GM12878 (cell line): ENCODE results near the gene STRN4. TPM values are rescaled to one million over a fixed set of nuclear protein-coding genes. Genes with fewer than 3 reads are reported as not detected.

Experiments used
- ATAC-seq: fragments of 200-7000 bp; cut with Tn5 transposase; 3 replicates; pipeline ENCODE4 v1.9.1; 2020; ENCODE audit warnings: mild to moderate bottlenecking, moderate library complexity
- BruUV-seq: library from RNA; stranded (reverse); fragments of 400-500 nt; replicated peaks from 2 replicates; lab custom pipeline; 2021; lab: Mats Ljungman, UMichigan
- CTCF ChIA-PET: fragments of 300-600 bp; sonication (Branson Sonifier 250); formaldehyde crosslinking; extraction: SDS; loops from one replicate; lab custom pipeline; 2021; ENCODE audit warnings: inconsistent platforms; lab: Yijun Ruan, JAX
- POLR2A ChIA-PET: fragments of 350-600 bp; formaldehyde crosslinking; extraction: SDS; loops from one replicate; lab custom pipeline; 2021; ENCODE audit warnings: inconsistent platforms; lab: Charles Lee
- RAD21 ChIA-PET: fragments of 300-600 bp; sonication (Branson Sonifier 250); formaldehyde crosslinking; loops from one replicate; lab custom pipeline; 2023; ENCODE audit warnings: antibody characterized with exemption; ENCODE audit not compliant: unreplicated experiment; lab: Charles Lee
- SMC1A ChIA-PET: fragments of 300-600 bp; sonication (Branson Sonifier 250); formaldehyde crosslinking; loops from one replicate; lab custom pipeline; 2023; ENCODE audit not compliant: unreplicated experiment, uncharacterized antibody; lab: Charles Lee
- DNase-seq: peaks from one replicate; pipeline ENCODE4 v3.0.0-alpha.2; 2011; ENCODE audit warnings: low read depth, low spot score
- FAIRE-seq: peaks from 3 replicates; lab custom pipeline; 2011; peaks lifted over from hg19 to GRCh38; lab: Jason Lieb, UNC
- H2AFZ ChIP-seq: 2 replicates; pipeline ENCODE4 v1.6.0; 2011; ENCODE audit warnings: low read depth, low read length, control low read depth; ENCODE audit not compliant: control insufficient read depth
- H3K27ac ChIP-seq: 2 replicates; pipeline ENCODE4 v1.5.1; 2011; ENCODE audit warnings: control low read depth; ENCODE audit not compliant: control insufficient read depth, insufficient read depth
- H3K27me3 ChIP-seq, 2 experiments: replicated peaks in 1 of 2; 2 replicates each; pipeline versions ENCODE4 v1.6.0 to v1.6.1; 2011; ENCODE audit warnings: low read length in 1 of 2; ENCODE audit not compliant: control insufficient read depth in 2 of 2, insufficient read depth in 2 of 2
- H3K36me3 ChIP-seq, 2 experiments: 2 replicates each; pipeline ENCODE4 v1.5.1; 2011; ENCODE audit warnings: low read length in 1 of 2; ENCODE audit not compliant: control insufficient read depth in 2 of 2, insufficient read depth in 2 of 2
- H3K4me1 ChIP-seq: 2 replicates; pipeline ENCODE4 v1.6.1; 2011; ENCODE audit warnings: mild to moderate bottlenecking, low read length, moderate library complexity, mixed read lengths; ENCODE audit not compliant: control insufficient read depth, insufficient read depth
- H3K4me2 ChIP-seq: 2 replicates; pipeline ENCODE4 v1.6.0; 2011; ENCODE audit warnings: control low read depth; ENCODE audit not compliant: control insufficient read depth, insufficient read depth
- H3K4me3 ChIP-seq: fragments of 200-600 bp; sonication (generic); 2 replicates; pipeline ENCODE4 v1.5.1; 2016
- H3K79me2 ChIP-seq: 2 replicates; pipeline ENCODE4 v1.6.0; 2011; ENCODE audit warnings: low read length; ENCODE audit not compliant: control insufficient read depth, insufficient read depth
- H3K9ac ChIP-seq: 2 replicates; pipeline ENCODE4 v1.8.0; 2011; ENCODE audit warnings: low read length, control low read depth, mixed read lengths; ENCODE audit not compliant: control insufficient read depth, insufficient read depth
- H3K9me3 ChIP-seq: replicated peaks from 3 replicates; pipeline ENCODE4 v1.5.1; 2011; ENCODE audit warnings: mild to moderate bottlenecking, low read length; ENCODE audit not compliant: control insufficient read depth, insufficient read depth
- H4K20me1 ChIP-seq: 2 replicates; pipeline ENCODE4 v1.6.0; 2011; ENCODE audit not compliant: control insufficient read depth, insufficient read depth
- ASH2L ChIP-seq: fragments of 300-600, 200-600 bp; sonication (generic); IDR thresholded peaks from 2 replicates; pipeline ENCODE4 v1.6.1; 2017; ENCODE audit warnings: low read depth, mild to moderate bottlenecking, borderline replicate concordance
- BMI1 ChIP-seq: fragments of 450-650 bp; IDR thresholded peaks from 2 replicates; pipeline ENCODE4 v1.6.1; 2016; ENCODE audit warnings: mild to moderate bottlenecking, moderate library complexity, borderline replicate concordance
- JUNB ChIP-seq: IDR thresholded peaks from 2 replicates; pipeline ENCODE4 v1.6.1; 2016; ENCODE audit warnings: antibody characterized with exemption, mild to moderate bottlenecking
- MYB ChIP-seq: fragments of 150-350 bp; IDR thresholded peaks from 2 replicates; pipeline ENCODE4 v1.6.1; 2014; ENCODE audit warnings: mild to moderate bottlenecking, low read depth, low read length, borderline replicate concordance
- TAF1 ChIP-seq: IDR thresholded peaks from 2 replicates; pipeline ENCODE4 v1.6.1; 2011; ENCODE audit warnings: mild to moderate bottlenecking, low read depth, low read length, borderline replicate concordance
- WGBS: methylation state at CpG from one replicate; pipeline ENCODE4 v1.1.6; 2016; ENCODE audit warnings: low lambda C conversion rate; ENCODE audit not compliant: insufficient replicate concordance, insufficient coverage; ENCODE audit errors: missing lambda C conversion rate; 5-methylcytosine and 5-hydroxymethylcytosine counted together
- in situ Hi-C: fragments of 300-500 bp; cut with MboI; formaldehyde crosslinking; loops from 9 replicates; pipeline ENCODE4 v1.14.3; 2018; ENCODE audit warnings: mixed read lengths
- intact Hi-C: fragments of 100-400 bp; cut with micrococcal nuclease; formaldehyde crosslinking; loops from one replicate; pipeline ENCODE4 v1.14.2; 2022; ENCODE audit not compliant: unreplicated experiment
- polyA plus RNA-seq, 11 experiments: library from polyadenylated mRNA; depleted of rRNA in 4 of 11; unstranded in 6 of 11; stranded (reverse) in 5 of 11; fragments of >200 nt; fragmentation: Nextera tagmentation in 4 of 11; fragmentation: Illumina TruSeq in 1 of 11; extraction: Ambion mirVana in 4 of 11; extraction: Trizol in 1 of 11; gene quantifications; 1 replicate in 1 of 11; 2 replicates in 10 of 11; pipeline versions ENCODE4 v1.2.1 to v1.2.3, GENCODE V29; 2011 to 2016; ENCODE audit warnings: inconsistent platforms in 2 of 11, missing spikeins in 2 of 11, low read depth in 1 of 11
- total RNA-seq, 4 experiments: library from RNA; depleted of rRNA in 3 of 4; stranded (reverse); fragments of >200 nt in 3 of 4; fragmentation: Illumina TruSeq in 1 of 4; extraction: Trizol in 1 of 4; gene quantifications; 2 replicates each; pipeline versions ENCODE4 v1.2.1 to v1.2.3, GENCODE V29; 2013 to 2021
- TF ChIP-seq, protein P1 (sequence below): IDR thresholded peaks from 2 replicates; pipeline ENCODE4 v1.6.1; 2011; ENCODE audit warnings: low read depth, mild to moderate bottlenecking, low read length, moderate library complexity, borderline replicate concordance; ENCODE audit errors: extremely low read depth
- TF ChIP-seq, protein P2 (sequence below): fragments of 450-650 bp; IDR thresholded peaks from 2 replicates; pipeline ENCODE4 v1.6.1; 2014; ENCODE audit warnings: mild to moderate bottlenecking
- TF ChIP-seq, protein P3 (sequence below): IDR thresholded peaks from 2 replicates; pipeline ENCODE4 v1.6.1; 2011; ENCODE audit warnings: borderline replicate concordance, low read depth, mild to moderate bottlenecking, moderate library complexity, low read length; ENCODE audit not compliant: insufficient read depth, poor library complexity, severe bottlenecking

STRN4 gene
- total and polyA plus RNA-seq, 10 of the 15 experiments (the other 5 are each of a cell fraction or from before 2014, with no cell fraction given) = 0.42 to 62.8 (median 22.5) TPM

DNA sequence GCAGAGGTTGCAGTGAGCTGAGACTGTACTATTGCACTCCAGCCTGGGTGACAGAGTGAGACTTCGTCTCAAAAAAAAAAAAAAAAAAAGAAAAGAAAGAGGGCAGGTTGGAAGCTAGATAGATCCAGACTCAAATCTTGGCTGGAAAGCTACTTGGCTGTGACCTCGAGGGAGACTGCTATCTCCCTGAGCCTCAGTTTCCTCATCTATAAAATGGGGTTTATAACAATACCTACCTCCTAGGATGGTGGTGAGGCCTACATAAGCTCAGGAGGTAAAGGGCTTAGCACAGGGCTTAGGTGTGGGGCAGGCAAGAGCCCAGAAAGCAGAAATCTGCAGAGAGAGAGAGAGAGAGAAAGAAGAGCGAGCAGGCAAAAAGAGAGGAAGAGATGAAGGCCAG, 61.1 kb downstream of the STRN4 start:
- Histone ChIP-seq H3K9ac (no peak overlapping the region), H3K4me1 (no peaks in the 10 kb centered on the region), H3K27ac (no peak overlapping the region), H3K79me2 (no peaks in the 10 kb centered on the region), H2AFZ (no peak overlapping the region), H3K36me3 (peaks cover 14 to 28% of the 10 kb centered on the region in 2 experiments), H3K27me3 (no peaks in the 10 kb centered on the region), H4K20me1 (no peaks in the 10 kb centered on the region; the same call in 1 of the 2 replicates), H3K4me2 (no peak overlapping the region), H3K4me3 (no peak overlapping the region), H3K9me3 (no peaks in the 10 kb centered on the region)
- intact Hi-C loops (no loop called here), in situ Hi-C loops (no loop called here)
- WGBS = 69% methylated on average over 2 of the region's 3 CpGs
- no peak for TF ChIP-seq JUNB
- TF ChIP-seq, protein P1, sequence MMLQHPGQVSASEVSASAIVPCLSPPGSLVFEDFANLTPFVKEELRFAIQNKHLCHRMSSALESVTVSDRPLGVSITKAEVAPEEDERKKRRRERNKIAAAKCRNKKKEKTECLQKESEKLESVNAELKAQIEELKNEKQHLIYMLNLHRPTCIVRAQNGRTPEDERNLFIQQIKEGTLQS = no peak
- no peak for TF ChIP-seq ASH2L
- TF ChIP-seq BMI1 = no peak
- TF ChIP-seq, protein P2, sequence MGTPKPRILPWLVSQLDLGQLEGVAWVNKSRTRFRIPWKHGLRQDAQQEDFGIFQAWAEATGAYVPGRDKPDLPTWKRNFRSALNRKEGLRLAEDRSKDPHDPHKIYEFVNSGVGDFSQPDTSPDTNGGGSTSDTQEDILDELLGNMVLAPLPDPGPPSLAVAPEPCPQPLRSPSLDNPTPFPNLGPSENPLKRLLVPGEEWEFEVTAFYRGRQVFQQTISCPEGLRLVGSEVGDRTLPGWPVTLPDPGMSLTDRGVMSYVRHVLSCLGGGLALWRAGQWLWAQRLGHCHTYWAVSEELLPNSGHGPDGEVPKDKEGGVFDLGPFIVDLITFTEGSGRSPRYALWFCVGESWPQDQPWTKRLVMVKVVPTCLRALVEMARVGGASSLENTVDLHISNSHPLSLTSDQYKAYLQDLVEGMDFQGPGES = no peak
- TF ChIP-seq, protein P3, sequence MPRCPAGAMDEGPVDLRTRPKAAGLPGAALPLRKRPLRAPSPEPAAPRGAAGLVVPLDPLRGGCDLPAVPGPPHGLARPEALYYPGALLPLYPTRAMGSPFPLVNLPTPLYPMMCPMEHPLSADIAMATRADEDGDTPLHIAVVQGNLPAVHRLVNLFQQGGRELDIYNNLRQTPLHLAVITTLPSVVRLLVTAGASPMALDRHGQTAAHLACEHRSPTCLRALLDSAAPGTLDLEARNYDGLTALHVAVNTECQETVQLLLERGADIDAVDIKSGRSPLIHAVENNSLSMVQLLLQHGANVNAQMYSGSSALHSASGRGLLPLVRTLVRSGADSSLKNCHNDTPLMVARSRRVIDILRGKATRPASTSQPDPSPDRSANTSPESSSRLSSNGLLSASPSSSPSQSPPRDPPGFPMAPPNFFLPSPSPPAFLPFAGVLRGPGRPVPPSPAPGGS = no peak
- no peak for TF ChIP-seq TAF1
- no peak for TF ChIP-seq MYB
- FAIRE-seq (no peak), ATAC-seq (no peak), DNase-seq (no peak)
- ChIA-PET RAD21 (interaction anchor here (0.7 kb wide), 1 partner anchor 149 kb away, joined by 4 read pairs; no protein-coding TSS in a partner anchor), CTCF (interaction anchor here (2.1 kb wide), 1 partner anchor 23 kb away, joined by 5 read pairs; no protein-coding TSS in a partner anchor), POLR2A (interaction anchor here (1.0 kb wide), 1 partner anchor 10 kb away, joined by 3 read pairs; no protein-coding TSS in a partner anchor), SMC1A (no interaction called here)
- BruUV-seq = no TSS peak
